Nephron (organoid): Measurements from ENCODE around the gene ZSCAN30.

ENCODE experiments used
- H3K27ac Mint-ChIP-seq, 3 experiments: 2 replicates each; pipeline ENCODE4 v1.8.0; 2020; ENCODE audit warnings: mixed read lengths in 3 of 3, mild to moderate bottlenecking in 2 of 3, moderate library complexity in 1 of 3
- H3K27me3 Mint-ChIP-seq: 2 replicates; pipeline ENCODE4 v1.8.0; 2021; ENCODE audit warnings: low read depth, mild to moderate bottlenecking, moderate library complexity, mixed read lengths
- H3K36me3 Mint-ChIP-seq: 2 replicates; pipeline ENCODE4 v1.8.0; 2020; ENCODE audit warnings: low read depth, mixed read lengths
- H3K4me1 Mint-ChIP-seq: 2 replicates; pipeline ENCODE4 v1.8.0; 2020; ENCODE audit warnings: mixed read lengths
- H3K4me3 Mint-ChIP-seq, 3 experiments: 2 replicates each; pipeline ENCODE4 v1.8.0; 2020; ENCODE audit warnings: mild to moderate bottlenecking in 3 of 3, mixed read lengths in 3 of 3, moderate library complexity in 2 of 3
- H3K9me3 Mint-ChIP-seq: 2 replicates; pipeline ENCODE4 v1.8.0; 2020; ENCODE audit warnings: mixed read lengths
- CTCF ChIP-seq, 3 experiments: fragments of 200-600 bp; sonication (generic); IDR thresholded peaks; one replicate each; pipeline ENCODE4 v1.5.0; 2021; ENCODE audit warnings: antibody characterized with exemption in 3 of 3; ENCODE audit not compliant: unreplicated experiment in 3 of 3

ZSCAN30 gene

GRCh38 chr18:35331367-35332087 is 41.5 kb upstream of the ZSCAN30 start:
- no peak overlapping the region for H3K4me3 Mint-ChIP-seq

GRCh38 chr18:35328868-35329267 is 38.8 kb upstream of the ZSCAN30 start:
- Mint-ChIP-seq H3K27ac (no peak overlapping the region), H3K36me3 (peaks cover 9% of the 10 kb centered on the region), H3K9me3 (peaks cover 10% of the 10 kb centered on the region), H3K4me1 (no peaks in the 10 kb centered on the region), H3K27me3 (no peaks in the 10 kb centered on the region), H3K4me3 (no peak overlapping the region)
- no peak for TF ChIP-seq CTCF (IDR thresholded peaks at IDR 0.05; ENCODE audit: unreplicated experiment in 3 of 3)

More at GRCh38 chr18:35331367-35332087, 41.5 kb upstream of the ZSCAN30 start:
- TF ChIP-seq CTCF (IDR thresholded peaks at IDR 0.05; ENCODE audit: unreplicated experiment in 3 of 3), result no peak
- Mint-ChIP-seq H3K27ac (no peak overlapping the region), H3K27me3 (no peaks in the 10 kb centered on the region), H3K4me1 (no peaks in the 10 kb centered on the region), H3K9me3 (peaks cover 7% of the 10 kb centered on the region), H3K36me3 (peaks cover 9% of the 10 kb centered on the region)

- peaks cover 9% of the 10 kb centered on the region for H3K36me3 Mint-ChIP-seq
- H3K27me3 Mint-ChIP-seq, result no peaks in the 10 kb centered on the region
- peaks cover 10% of the 10 kb centered on the region for H3K9me3 Mint-ChIP-seq
- H3K4me3 Mint-ChIP-seq, result no peak overlapping the region
- H3K4me1 Mint-ChIP-seq, result no peaks in the 10 kb centered on the region
- no peak overlapping the region for H3K27ac Mint-ChIP-seq
- TF ChIP-seq CTCF (IDR thresholded peaks at IDR 0.05; ENCODE audit: unreplicated experiment in 3 of 3), result no peak
Observed at GRCh38 chr18:35326695-35327387, 36.8 kb upstream of the ZSCAN30 start.

- Mint-ChIP-seq H3K36me3 (peaks cover 9% of the 10 kb centered on the region), H3K27ac (no peak overlapping the region), H3K9me3 (peaks cover 10% of the 10 kb centered on the region), H3K4me3 (no peak overlapping the region), H3K27me3 (no peaks in the 10 kb centered on the region), H3K4me1 (no peaks in the 10 kb centered on the region)
- TF ChIP-seq CTCF (IDR thresholded peaks at IDR 0.05; ENCODE audit: unreplicated experiment in 3 of 3), result no peak
Observed at GRCh38 chr18:35324926-35325655, 35.1 kb upstream of the ZSCAN30 start.

- no peak overlapping the region for H3K4me3 Mint-ChIP-seq
- H3K36me3 Mint-ChIP-seq, result peaks cover 5% of the 10 kb centered on the region
- H3K9me3 Mint-ChIP-seq, result peaks cover 5% of the 10 kb centered on the region
- H3K4me1 Mint-ChIP-seq, result no peaks in the 10 kb centered on the region
- H3K27me3 Mint-ChIP-seq, result no peaks in the 10 kb centered on the region
- TF ChIP-seq CTCF (IDR thresholded peaks at IDR 0.05; ENCODE audit: unreplicated experiment in 3 of 3), result no peak
- no peak overlapping the region for H3K27ac Mint-ChIP-seq
Observed at GRCh38 chr18:35322486-35323458, 32.7 kb upstream of the ZSCAN30 start.
